Astrocyte (in vitro differentiated cells and primary cell): ENCODE measurements around the gene PSD4. TPM values are rescaled to one million over a fixed set of nuclear protein-coding genes. Genes with fewer than 3 reads are reported as not detected.

Experiments used
- DNase-seq: peaks from one replicate; pipeline ENCODE4 v3.0.0-alpha.2; 2010; ENCODE audit warnings: low read depth
- FAIRE-seq: peaks from 2 replicates; lab custom pipeline; 2011; peaks lifted over from hg19 to GRCh38; lab: Jason Lieb, UNC
- H2AFZ ChIP-seq: 2 replicates; pipeline ENCODE4 v1.6.0; 2012; ENCODE audit warnings: low read depth, low read length, inconsistent platforms
- H3K27ac ChIP-seq: 2 replicates; pipeline ENCODE4 v1.5.1; 2011; ENCODE audit warnings: low read depth, low read length, inconsistent platforms
- H3K27me3 ChIP-seq: 2 replicates; pipeline ENCODE4 v1.6.0; 2011; ENCODE audit warnings: low read length, inconsistent platforms; ENCODE audit not compliant: insufficient read depth
- H3K36me3 ChIP-seq: 2 replicates; pipeline ENCODE4 v1.5.1; 2011; ENCODE audit warnings: low read length, inconsistent platforms; ENCODE audit not compliant: insufficient read depth
- H3K4me1 ChIP-seq: 2 replicates; pipeline ENCODE4 v1.5.1; 2011; ENCODE audit warnings: low read length, inconsistent platforms; ENCODE audit not compliant: insufficient read depth
- H3K4me2 ChIP-seq: 2 replicates; pipeline ENCODE4 v1.6.0; 2012; ENCODE audit warnings: low read length, inconsistent platforms
- H3K4me3 ChIP-seq: 2 replicates; pipeline ENCODE4 v1.5.1; 2011; ENCODE audit warnings: low read depth, mild to moderate bottlenecking, low read length, inconsistent platforms; ENCODE audit not compliant: insufficient read depth
- H3K79me2 ChIP-seq: 2 replicates; pipeline ENCODE4 v1.6.0; 2012; ENCODE audit warnings: mild to moderate bottlenecking, low read length, inconsistent platforms; ENCODE audit not compliant: insufficient read depth
- H3K9ac ChIP-seq: 2 replicates; pipeline ENCODE4 v1.6.0; 2012; ENCODE audit warnings: mild to moderate bottlenecking, low read length, inconsistent platforms
- H3K9me3 ChIP-seq: 2 replicates; pipeline ENCODE4 v1.5.1; 2012; ENCODE audit warnings: low read depth, mild to moderate bottlenecking, low read length, inconsistent platforms; ENCODE audit not compliant: insufficient read depth
- H4K20me1 ChIP-seq: 2 replicates; pipeline ENCODE4 v1.6.0; 2012; ENCODE audit warnings: low read length, inconsistent platforms; ENCODE audit not compliant: insufficient read depth
- H3K27ac Mint-ChIP-seq: one replicate; pipeline ENCODE4 v1.8.0; 2021; ENCODE audit warnings: mild to moderate bottlenecking, mixed read lengths; ENCODE audit not compliant: unreplicated experiment
- H3K27me3 Mint-ChIP-seq: one replicate; pipeline ENCODE4 v1.8.0; 2021; ENCODE audit warnings: low read depth, mixed read lengths; ENCODE audit not compliant: unreplicated experiment
- H3K36me3 Mint-ChIP-seq: one replicate; pipeline ENCODE4 v1.8.0; 2021; ENCODE audit warnings: low read depth, mixed read lengths; ENCODE audit not compliant: unreplicated experiment
- H3K4me1 Mint-ChIP-seq: one replicate; pipeline ENCODE4 v1.8.0; 2021; ENCODE audit warnings: low read depth, mixed read lengths; ENCODE audit not compliant: unreplicated experiment
- H3K4me3 Mint-ChIP-seq: one replicate; pipeline ENCODE4 v1.8.0; 2021; ENCODE audit warnings: mild to moderate bottlenecking, moderate library complexity, mixed read lengths; ENCODE audit not compliant: unreplicated experiment
- H3K9me3 Mint-ChIP-seq: one replicate; pipeline ENCODE4 v1.8.0; 2021; ENCODE audit warnings: mild to moderate bottlenecking, mixed read lengths; ENCODE audit not compliant: unreplicated experiment
- CTCF ChIP-seq: IDR thresholded peaks from 2 replicates; pipeline ENCODE4 v1.5.1; 2011; ENCODE audit warnings: low read depth, mild to moderate bottlenecking, inconsistent platforms, low read length, moderate library complexity; ENCODE audit not compliant: insufficient read depth
- EZH2 ChIP-seq: IDR thresholded peaks from 2 replicates; pipeline ENCODE4 v1.6.1; 2012; ENCODE audit warnings: mild to moderate bottlenecking, low read length, inconsistent platforms; ENCODE audit not compliant: insufficient read depth
- total RNA-seq: library from RNA; stranded (reverse); gene quantifications from 2 replicates; pipeline ENCODE4 v1.2.1, GENCODE V29; 2021

The PSD4 gene
- total RNA-seq, 1 donor from 2014 or later = 4.0 TPM

- no peak overlapping the region for H3K4me2 ChIP-seq
- Mint-ChIP-seq H3K27me3 (peaks cover 10% of the 10 kb centered on the region), H3K27ac (no peak overlapping the region), H3K4me1 (peaks cover 8% of the 10 kb centered on the region), H3K9me3 (no peaks in the 10 kb centered on the region), H3K36me3 (no peaks in the 10 kb centered on the region), H3K4me3 (no peak overlapping the region)
- no peaks in the 10 kb centered on the region for H3K79me2 ChIP-seq
- no peak overlapping the region for H3K9ac ChIP-seq
- no peak overlapping the region for H3K4me3 ChIP-seq
- H3K4me1 ChIP-seq = peaks cover 15% of the 10 kb centered on the region
- no peak overlapping the region for H2AFZ ChIP-seq
- H3K27me3 ChIP-seq = no peaks in the 10 kb centered on the region
- no peaks in the 10 kb centered on the region for H3K9me3 ChIP-seq
- no peaks in the 10 kb centered on the region for H3K36me3 ChIP-seq
- DNase-seq = no peak
- TF ChIP-seq CTCF = no peak
- TF ChIP-seq EZH2 = no peak
- no peak overlapping the region for H3K27ac ChIP-seq
- no peak for FAIRE-seq
- peaks cover 4% of the 10 kb centered on the region for H4K20me1 ChIP-seq
Observed at GRCh38 chr2:113162869-113163268, 10.9 kb upstream of the PSD4 start.

GRCh38 chr2:113164215-113164929, 9.4 kb upstream of the PSD4 start:
- no peak overlapping the region for H3K27ac Mint-ChIP-seq
- no peak for FAIRE-seq
- Histone ChIP-seq H3K4me3 (no peak overlapping the region), H3K27ac (no peak overlapping the region), H3K4me2 (no peak overlapping the region), H3K4me1 (peaks cover under 1% of the 10 kb centered on the region), H4K20me1 (peaks cover 4% of the 10 kb centered on the region), H3K79me2 (no peaks in the 10 kb centered on the region), H3K9ac (no peak overlapping the region), H3K36me3 (no peaks in the 10 kb centered on the region), H3K27me3 (no peaks in the 10 kb centered on the region), H2AFZ (no peak overlapping the region), H3K9me3 (no peaks in the 10 kb centered on the region)
- no peaks in the 10 kb centered on the region for H3K4me1 Mint-ChIP-seq
- H3K4me3 Mint-ChIP-seq = no peak overlapping the region
- H3K36me3 Mint-ChIP-seq = no peaks in the 10 kb centered on the region
- peaks cover 4% of the 10 kb centered on the region for H3K27me3 Mint-ChIP-seq
- H3K9me3 Mint-ChIP-seq = no peaks in the 10 kb centered on the region
- no peak for DNase-seq
- TF ChIP-seq EZH2 (no peak), CTCF (no peak)

- Mint-ChIP-seq H3K27me3 (peaks cover 4% of the 10 kb centered on the region), H3K36me3 (no peaks in the 10 kb centered on the region)
- FAIRE-seq = no peak
Observed at GRCh38 chr2:113164930-113165585, 8.7 kb upstream of the PSD4 start.

More at GRCh38 chr2:113164930-113165585, 8.7 kb upstream of the PSD4 start:
- Histone ChIP-seq H3K79me2 (no peaks in the 10 kb centered on the region), H3K4me1 (no peaks in the 10 kb centered on the region), H3K9ac (no peak overlapping the region), H3K27me3 (no peaks in the 10 kb centered on the region), H3K9me3 (no peaks in the 10 kb centered on the region), H2AFZ (no peak overlapping the region), H3K4me2 (no peak overlapping the region), H3K27ac (no peak overlapping the region), H3K4me3 (no peak overlapping the region), H3K36me3 (no peaks in the 10 kb centered on the region), H4K20me1 (peaks cover 4% of the 10 kb centered on the region)
- no peak for DNase-seq
- no peaks in the 10 kb centered on the region for H3K9me3 Mint-ChIP-seq
- H3K4me3 Mint-ChIP-seq = no peak overlapping the region
- no peaks in the 10 kb centered on the region for H3K4me1 Mint-ChIP-seq
- no peak overlapping the region for H3K27ac Mint-ChIP-seq
- TF ChIP-seq CTCF (no peak), EZH2 (no peak)
